Measurements from ENCODE around the gene MST1. TPM values are rescaled to one million over a fixed set of nuclear protein-coding genes. Genes with fewer than 3 reads are reported as not detected.
A peak's percentile ranks its signal among the peaks of the same experiment; 100 is the strongest.

Gene MST1
- total RNA-seq: 8.1 TPM

DNA sequence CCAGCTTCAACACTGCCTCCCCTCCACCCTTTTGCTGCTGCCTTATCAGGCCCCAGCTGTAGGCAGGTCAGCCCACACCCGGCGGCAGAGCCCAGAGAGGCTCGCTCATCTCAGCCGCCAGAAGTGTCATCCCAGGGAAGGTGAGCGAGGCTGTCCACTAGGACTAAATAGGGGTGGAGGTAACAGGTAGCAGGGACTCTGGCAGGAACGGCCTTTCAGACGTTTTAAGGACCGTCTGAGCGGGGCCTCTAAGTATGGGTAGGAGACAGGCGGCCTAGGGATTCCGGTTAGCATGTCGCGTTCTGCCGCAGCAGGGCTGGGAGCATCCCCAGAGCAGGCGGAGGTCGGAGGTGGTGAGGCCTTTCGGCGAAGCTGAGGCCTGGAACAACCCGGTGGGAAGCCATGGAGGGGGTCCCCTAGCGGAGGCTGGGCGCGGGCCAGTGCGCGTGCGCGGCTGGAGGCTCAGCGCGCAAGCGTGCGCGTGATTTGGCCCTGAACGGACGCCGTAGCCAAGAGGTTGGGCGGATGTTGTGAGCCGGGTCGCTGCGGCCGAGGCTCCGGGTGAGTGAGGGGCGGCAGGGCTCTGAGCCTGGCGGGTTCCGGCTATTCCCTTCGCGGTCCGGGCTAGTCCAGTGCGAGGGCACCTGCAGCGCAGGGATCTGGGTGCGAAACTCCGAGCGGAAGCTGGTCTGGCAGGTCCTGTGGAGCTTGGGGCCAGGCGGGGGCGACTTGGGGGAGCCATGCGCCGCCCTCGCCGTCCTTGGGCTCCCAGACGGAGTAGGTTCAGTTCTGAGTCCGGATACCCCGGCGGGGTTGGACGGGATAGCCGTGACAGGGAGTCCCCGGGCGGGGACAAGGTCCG, at the start of gene MST1, which contains the start of gene RNF123:
Gene MST1 (minus strand): TSS at position 429 of the 862 bp plus-strand sequence. CDS start 783 bp downstream, outside the sequence.
Gene RNF123 (plus strand): TSS at position 512 of the 862 bp plus-strand sequence. CDS start 1,609 bp downstream, outside the sequence.
- peak; percentile 97 for DNase-seq

GRCh38 chr3:49738067-49738713, 48.9 kb upstream of the MST1 start:
- no peak for DNase-seq

DNA sequence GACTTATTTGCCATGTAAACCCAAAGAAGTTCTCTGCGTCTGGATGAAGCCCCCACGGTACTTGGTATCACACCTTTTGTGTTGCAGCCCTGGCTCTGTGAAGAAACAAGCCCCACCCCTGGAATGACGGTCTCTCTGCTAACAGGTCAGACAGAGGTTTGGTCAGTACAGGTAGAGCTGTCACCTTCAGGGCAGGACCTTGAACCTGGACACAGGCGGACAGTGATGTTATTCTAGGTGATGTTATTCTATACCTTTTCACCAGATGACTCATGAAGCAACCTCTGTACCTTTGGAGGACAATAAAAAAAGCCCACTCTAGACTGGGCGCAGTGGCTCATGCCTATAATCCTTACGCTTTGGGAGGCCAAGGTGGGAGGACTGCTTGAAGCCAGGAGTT, 45.5 kb upstream of the MST1 start:
- DNase-seq: no peak

DNA sequence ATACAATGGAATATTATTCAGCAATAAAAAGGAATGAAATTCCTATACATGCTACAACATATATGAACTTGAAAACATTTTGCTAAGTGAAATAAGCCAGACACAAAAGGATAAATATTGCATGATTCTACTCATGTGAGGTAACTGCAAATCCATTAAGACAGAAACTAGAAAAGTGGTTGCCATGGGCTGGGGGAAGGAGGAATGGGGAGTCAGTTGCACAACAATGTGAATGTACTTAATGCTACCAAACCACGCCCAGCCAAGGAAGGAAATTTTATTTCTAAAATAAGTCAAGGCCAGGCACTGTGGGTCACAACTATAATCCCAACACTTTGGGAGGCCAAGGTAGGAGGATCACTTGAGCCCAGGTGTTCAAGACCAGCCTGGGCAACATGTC, 44.3 kb upstream of the MST1 start:
- no peak for DNase-seq

- DNase-seq: no peak
Measured at GRCh38 chr3:49732597-49732996, 43.3 kb upstream of the MST1 start.

DNA sequence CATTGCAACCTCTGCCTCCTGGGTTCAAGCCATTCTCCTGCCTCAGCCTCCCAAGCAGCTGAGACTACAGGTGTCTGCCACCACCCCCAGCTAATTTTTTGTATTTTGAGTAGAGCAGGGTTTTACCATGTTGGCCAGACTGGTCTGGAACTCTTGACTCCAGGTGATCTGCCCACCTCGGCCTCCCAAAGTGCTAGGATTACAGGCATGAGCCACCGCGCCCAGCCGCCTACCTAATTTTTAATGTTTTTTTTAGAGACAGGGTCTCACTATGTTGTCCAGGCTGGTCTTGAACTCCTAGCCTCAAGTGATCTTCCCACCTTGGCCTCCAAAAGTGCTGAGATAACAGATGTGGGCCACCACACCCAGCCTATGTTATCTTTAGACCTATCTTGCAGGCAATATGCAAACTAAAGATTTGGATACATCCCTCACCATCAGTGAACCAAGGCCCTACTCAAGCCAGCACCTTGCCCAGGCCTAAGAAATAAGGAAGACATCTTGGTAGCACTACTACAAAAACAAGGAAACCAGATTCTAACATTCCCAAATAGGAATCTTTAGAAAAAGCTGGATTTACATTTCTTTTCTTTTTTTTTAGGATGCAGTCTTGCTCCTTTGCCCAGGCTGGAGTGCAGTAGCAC, 40.8 kb upstream of the MST1 start:
- no peak for DNase-seq

DNA sequence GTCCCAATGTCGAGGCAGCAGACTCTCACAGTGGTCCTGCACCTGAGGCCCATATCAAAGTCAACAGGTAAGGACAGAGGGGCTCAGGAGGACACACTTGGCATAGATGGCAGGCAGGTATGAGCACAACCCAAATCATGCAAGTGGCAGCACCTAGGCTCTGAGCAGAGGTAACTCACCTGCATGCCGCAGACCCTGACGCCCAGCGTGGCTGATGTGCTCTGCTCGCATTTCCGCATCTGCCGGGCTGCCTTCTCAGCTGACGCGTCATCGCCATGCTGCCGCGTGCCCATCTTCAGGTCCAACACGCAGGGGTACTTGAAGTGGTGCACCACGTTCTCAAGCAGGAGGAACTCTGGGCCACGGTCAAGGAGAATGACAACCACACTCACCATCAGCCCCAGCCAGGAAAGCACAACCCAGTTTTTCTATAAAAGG, 38.7 kb upstream of the MST1 start:
- no peak for DNase-seq

DNA sequence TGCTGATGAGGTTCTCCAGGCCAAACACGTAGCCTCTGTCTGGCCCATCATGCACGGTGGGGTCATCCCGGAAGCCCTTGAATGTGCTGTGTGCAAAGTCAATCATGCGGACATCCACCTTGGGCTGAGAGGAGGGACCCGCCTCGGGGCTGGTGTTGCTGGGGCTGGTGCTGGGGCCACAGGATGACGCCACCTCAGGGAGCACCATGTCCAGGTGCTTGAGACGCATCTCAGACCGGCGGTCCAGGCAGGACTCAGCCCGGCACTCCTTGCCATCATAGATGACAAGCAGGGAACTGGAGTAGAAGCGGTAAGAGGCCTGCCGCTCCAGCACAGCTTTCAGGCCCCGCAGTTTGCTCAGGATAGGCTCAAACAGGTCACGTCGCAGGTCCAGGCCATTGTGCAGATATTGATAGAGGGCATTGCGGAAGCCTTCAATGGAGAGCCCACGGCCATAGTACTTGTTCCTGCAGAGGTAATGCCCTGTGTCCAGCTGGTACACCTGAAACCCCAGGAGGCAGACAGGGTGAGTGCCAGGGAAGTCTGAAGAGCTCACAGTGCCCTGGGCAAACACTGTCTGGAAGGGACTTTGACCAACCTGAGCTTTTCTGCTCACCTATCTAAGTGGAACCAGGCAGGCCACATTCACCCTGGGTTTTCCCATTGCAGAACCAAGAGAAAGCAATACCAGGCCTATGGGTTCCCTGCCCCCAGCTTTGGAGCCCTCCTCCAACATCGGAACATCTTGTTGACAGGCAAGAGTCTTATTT, 38.1 kb upstream of the MST1 start:
- DNase-seq: no peak

DNA sequence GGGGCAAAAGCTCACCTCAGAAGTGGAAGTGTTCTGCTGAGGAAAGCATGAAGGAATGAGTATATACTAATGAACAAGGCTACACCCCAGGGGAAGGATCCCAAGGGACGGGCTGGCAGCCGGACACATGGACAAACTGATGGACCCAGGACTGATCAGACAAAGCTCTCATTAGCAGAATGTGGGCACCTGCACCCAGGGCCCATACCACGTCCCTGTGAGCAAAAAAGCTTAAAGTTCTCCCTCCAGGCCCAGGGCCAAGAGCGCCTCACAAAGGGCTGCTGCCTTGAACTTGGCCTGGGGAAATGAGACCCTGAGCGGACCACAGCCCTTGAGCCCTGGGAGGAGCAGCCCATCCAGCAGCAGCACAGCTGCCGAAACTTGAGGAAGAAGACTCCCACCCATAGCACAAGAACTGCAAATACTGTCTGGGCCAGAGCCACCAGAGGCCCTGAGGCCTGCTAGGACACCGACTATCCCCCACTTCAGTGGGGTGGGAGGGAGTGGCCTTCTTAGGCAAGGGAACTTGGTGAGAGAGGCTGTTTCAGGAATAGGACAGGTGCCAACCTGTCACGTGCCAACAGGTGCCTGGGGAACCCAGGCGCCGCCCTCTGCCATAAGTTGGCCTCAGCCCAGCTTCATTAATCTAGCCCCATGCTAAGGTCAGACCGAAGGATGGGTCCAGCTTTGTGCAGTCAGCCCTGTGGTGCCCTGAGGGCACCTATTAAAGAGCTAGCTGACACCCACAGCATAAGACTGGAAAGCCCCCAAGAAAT, 36.8 kb upstream of the MST1 start:
- DNase-seq: no peak

DNA sequence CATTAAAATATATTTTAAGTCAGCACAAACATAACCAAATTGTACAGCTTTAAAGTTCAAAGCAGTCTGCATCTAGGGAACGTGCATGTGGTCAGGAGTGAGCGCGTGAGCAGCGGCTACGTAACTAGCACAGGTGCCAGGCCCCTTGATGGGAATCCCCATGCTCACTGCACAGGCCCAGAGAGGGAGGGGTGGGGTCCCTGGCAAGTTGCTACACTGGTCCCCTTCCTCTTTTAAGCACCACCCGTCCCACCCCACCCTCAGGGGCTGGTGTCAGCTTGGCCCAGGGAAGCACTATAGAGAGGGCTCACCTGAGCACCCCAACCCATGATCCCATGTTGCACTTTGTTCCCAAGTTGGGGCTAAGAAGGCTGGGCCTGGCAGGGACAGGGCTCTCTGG, 35.3 kb upstream of the MST1 start:
- DNase-seq: no peak

DNA sequence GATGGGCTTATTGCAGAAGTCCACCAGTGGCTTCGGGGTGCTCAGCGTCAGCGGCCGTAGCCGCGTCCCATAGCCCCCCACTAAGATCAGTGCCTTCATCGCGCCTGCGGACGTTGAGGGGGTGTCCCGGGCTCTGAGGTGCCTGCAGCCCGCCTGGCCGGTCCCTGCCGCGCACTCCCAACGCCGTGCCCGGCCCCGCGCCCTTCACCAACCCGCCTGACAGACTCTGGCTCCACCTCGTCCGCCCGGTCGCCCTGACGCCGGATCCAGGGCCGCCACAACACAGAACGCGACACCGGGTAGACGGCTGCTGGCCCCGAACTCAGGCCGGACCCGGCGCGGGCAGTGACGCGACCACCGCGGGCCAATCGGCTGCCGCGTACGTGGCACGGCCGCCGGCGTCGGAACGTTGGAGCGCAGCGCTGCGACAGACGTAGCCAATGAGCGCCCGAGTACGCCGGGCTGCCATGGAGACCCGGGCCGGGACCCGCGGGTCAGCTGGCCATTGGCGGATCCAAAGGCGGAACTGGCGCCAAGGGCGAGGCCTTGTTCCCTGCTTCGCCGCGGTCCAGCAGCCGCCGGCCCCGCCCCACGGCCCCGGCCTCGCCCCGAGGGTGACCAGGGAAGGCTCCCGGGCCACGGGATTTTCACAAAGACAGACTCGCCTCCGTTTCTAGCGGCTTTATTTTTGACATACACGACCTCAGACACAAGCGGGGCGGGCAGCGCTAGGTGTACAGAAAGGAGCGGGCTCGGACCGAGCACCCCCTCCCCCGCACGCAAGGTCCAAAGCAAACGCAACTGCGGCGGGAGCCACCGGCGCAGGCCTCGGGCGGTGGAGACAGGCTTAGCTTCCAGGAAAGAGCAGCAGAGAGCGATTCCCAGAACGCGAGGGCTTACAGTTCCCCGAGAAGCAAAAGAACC, 34.6 kb upstream of the MST1 start, which contains the start of gene GMPPB:
Gene GMPPB (minus strand): TSS at position 324 of the 924 bp plus-strand sequence. CDS start 225 bp downstream, at position 99.
- peak; percentile 98 for DNase-seq

DNA sequence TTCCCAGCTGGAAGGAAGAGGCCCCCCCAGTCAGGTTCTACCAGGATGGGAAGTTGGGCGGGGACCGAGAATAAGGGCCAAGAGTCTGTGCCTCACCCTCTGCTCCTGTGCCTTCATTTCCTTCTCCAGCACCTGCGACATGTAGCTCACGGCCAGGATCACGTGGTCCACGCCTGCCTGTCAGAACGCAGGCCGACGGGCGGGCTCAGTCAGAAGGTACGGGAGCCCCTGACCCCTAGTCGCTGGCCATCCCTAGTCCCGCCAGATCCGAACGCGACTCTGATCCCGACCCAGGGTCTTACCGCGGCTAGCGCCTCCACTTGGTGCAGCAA, 34.0 kb upstream of the MST1 start:
- DNase-seq: peak; percentile 50

DNA sequence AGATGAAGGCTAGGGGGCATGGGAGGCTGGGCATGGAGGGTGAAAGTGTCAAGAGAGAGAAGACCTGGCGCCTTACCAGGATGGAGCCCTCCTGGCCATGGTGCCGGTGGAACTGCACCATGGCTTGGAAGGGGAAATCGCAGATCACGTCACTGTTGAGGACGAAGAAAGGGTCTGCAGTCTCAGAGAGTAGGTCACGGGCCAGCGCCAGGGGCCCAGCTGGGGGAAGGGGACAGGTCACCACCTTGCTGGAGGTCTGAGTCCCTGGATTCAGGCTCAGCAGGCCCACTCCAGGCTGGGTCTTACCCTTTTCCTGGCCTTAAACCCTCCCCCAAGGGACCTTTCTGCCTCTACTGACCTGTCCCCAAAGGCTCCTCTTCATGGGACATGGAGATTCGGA, 33.6 kb upstream of the MST1 start:
- DNase-seq: no peak

- DNase-seq: no peak
Measured at GRCh38 chr3:49721896-49722781, 32.9 kb upstream of the MST1 start.

- no peak for DNase-seq
Measured at GRCh38 chr3:49721596-49721895, 32.3 kb upstream of the MST1 start.

DNA sequence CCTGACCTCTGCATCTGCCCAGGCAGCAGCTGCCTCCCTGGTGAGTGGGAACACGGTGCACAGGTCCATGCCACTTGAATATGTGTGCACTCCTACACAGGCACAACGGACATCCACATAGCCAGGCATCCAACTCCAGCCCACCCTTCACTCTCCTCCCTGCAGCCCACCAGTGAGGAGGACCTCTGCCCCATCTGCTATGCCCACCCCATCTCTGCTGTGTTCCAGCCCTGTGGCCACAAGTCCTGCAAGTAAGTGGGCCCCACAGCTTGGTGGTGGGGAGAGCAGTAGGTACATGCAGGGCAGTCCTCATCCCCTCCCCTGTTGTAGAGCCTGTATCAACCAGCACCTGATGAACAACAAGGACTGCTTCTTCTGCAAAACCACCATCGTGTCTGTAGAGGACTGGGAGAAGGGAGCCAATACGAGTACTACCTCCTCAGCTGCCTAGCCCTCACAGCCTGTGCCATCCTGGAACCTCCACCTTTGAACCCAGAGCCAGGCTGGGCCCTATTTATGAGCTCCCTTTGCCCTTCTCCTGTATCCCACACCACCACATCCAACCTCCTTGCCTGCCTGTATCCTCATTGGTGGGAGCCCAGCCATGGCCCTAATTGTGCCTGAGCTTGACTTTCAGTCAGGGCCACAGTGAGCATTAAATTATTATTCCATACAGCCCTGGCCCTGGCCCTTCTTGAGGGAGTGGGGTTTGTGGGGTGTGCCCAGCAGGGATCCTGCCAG, 31.8 kb upstream of the MST1 start:
- DNase-seq: no peak

GRCh38 chr3:49719214-49719884, 30.1 kb upstream of the MST1 start, which contains the start of gene AMIGO3:
Gene AMIGO3, minus strand, starts transcription at chr3:49719684. Its CDS starts 219 bp downstream, at chr3:49719465.
- DNase-seq: peak; percentile 96

- peak; percentile 23 for DNase-seq
Measured at GRCh38 chr3:49718858-49719213, 29.6 kb upstream of the MST1 start.
